Measurements from ENCODE around the gene SPINT2. TPM values are rescaled to one million over a fixed set of nuclear protein-coding genes. Genes with fewer than 3 reads are reported as not detected.
"Not testable (repeated sequence)": the region's sequence is repeated elsewhere in the genome, so short reads cannot be mapped to it uniquely, and the experiment has no call there.

The SPINT2 gene
- polyA plus RNA-seq, 1 donor, result 4.8 TPM

DNA sequence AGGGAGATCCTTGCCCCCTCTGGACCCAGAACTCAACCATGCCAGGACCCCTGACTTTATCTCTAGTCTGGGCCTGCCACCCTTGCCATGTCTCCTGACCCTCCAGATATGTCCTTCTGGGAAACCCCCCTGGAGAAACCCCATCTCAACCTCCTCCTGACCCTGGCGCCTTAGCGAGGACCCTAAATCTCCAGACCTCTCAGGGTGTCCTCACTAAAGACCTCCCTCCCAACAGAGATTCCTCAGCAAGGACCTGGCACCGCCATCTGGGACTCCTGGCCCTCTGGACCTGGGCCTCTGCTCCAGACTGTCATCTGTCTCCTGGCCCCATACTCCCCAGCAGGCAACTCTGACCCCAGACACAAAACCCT is 56.6 kb downstream of the SPINT2 start:
- no peak for DNase-seq (ENCODE audit: low read depth)

- DNase-seq (ENCODE audit: low read depth), result no peak
These were observed 57.3 kb downstream of the SPINT2 start for GRCh38 chr19:38321646-38322196.

DNA sequence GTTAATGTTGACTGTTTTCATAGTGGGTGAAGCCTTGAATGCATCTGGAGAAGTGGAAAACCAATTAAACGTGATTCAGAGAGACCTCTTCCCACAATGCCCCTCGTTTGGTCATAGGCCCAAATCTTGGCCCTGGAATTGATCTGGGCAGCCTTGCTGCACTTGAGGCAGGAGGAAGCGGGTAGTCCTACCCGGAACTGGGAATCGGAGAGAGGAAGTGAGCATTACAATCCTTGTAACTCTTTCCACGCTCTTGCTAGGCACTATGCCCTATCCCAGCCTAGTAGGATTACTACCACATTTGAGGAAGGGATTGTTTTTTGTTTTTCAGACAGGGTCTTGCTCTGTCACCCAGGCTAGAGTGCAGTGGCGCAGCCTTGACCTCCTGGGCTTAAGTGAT is 58.9 kb downstream of the SPINT2 start:
- DNase-seq (ENCODE audit: low read depth), result no peak

DNA sequence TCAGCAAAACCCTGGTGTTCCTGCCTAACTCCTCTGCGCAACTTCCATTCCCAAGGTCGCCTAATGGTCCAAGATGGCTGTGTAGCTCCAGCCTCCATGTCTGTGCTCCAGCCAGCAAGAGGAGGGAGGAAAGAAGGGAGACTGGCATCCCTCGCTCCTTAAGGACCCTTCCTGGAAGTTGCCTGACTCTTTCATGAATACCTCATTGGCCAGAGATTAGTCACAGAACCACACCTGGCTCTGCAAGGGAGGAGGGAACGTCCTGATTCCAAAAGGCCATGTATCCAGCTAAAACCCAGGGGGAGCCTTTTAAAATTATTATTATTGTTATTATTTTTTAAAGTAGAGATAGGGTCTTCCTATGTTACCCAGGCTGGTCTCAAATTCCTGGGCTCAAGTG is 60.1 kb downstream of the SPINT2 start:
- DNase-seq (ENCODE audit: low read depth), result no peak

DNA sequence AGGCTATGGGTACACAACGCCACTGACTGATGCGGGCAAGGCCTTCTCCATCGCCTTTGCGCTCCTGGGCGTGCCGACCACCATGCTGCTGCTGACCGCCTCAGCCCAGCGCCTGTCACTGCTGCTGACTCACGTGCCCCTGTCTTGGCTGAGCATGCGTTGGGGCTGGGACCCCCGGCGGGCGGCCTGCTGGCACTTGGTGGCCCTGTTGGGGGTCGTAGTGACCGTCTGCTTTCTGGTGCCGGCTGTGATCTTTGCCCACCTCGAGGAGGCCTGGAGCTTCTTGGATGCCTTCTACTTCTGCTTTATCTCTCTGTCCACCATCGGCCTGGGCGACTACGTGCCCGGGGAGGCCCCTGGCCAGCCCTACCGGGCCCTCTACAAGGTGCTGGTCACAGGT is 62.2 kb downstream of the SPINT2 start:
- no peak for DNase-seq (ENCODE audit: low read depth)

GRCh38 chr19:38329651-38330050 is 65.3 kb downstream of the SPINT2 start:
- no peak for DNase-seq (ENCODE audit: low read depth)

DNA sequence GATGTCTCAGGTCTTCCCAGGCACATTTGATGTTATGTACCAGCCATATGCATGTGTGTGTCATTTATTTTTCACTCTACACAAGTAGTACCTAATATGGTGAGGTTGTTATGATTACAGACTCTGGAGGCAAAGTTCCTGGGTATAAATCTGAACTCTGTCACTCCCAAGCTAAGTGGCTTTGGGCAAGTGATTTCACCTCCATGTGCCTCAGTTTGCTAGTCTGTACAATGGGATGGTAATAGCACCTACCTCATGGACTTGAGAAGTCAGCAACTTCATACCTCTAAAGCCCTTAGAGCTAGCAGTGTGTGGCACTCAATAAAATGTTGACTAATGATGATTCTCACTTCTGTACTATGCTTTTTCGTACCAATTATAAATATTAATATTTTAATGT is 67.4 kb downstream of the SPINT2 start:
- DNase-seq (ENCODE audit: low read depth), result no peak

- DNase-seq (ENCODE audit: low read depth), result no peak
These were observed 68.9 kb downstream of the SPINT2 start for GRCh38 chr19:38333245-38333644.

DNA sequence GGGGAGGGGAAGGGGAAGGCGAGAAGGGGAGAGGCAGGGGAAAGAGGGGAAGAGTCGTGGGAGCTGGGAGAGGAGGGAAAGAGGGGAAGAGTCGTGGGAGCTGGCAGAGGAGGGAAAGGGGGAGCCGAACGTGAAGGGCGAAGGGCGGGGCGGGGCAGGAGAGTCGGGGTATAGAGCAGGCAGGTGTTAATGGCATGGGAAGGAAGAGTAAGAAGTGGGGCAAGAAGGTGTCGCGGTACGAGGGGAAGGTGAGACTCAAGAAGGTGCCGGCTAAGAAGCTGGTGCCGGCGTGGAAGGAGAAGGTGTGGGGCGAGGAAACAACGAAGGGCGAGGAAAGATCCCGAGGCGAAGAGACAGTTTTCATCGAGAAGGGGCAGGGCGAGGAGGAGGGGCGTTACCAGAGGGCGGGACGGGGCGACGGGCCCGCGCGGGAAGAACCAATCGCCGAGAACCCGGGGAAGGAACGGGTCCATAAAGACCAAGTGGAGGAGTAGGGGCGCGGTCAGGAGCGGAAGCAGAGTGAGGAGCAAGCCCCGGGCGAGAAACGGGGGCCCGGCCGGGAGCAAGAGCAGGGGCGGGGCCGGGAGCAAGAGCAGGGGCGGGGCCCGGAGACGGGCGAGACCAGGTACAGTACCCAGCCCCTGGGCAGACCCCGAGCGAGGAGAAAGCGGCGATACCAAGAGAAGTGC is 71.7 kb downstream of the SPINT2 start:
- DNase-seq (ENCODE audit: low read depth), result peak; percentile 73

GRCh38 chr19:38336638-38337359 is 72.4 kb downstream of the SPINT2 start:
- peak; percentile 41 for DNase-seq (ENCODE audit: low read depth)

DNA sequence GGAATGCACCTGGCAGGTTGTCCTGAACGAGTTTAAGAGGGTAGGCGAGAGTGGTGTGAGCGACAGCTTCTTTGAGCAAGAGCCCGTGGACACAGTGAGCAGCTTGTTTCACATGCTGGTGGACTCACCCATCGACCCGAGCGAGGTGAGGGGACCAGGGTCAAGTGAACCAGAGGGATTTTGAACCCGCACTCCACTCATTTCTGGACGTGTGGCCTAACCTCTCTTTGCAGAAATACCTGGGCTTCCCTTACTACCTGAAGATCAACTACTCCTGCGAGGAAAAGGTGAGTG is 72.9 kb downstream of the SPINT2 start:
- no peak for DNase-seq (ENCODE audit: low read depth)

- not testable (repeated sequence) for DNase-seq (ENCODE audit: low read depth)
These were observed 74.6 kb downstream of the SPINT2 start for GRCh38 chr19:38339011-38339410.

GRCh38 chr19:38340927-38341326 is 76.6 kb downstream of the SPINT2 start:
- no peak for DNase-seq (ENCODE audit: low read depth)

Other genes with a start within 250 kb of the SPINT2 start
- gene DPF1, start 40.4 kb upstream of the SPINT2 start, polyA plus RNA-seq (ENCODE audit: insufficient read length), result 3.7 TPM
- gene PPP1R14A, start 8.2 kb upstream of the SPINT2 start, polyA plus RNA-seq (ENCODE audit: insufficient read length), result 13.4 TPM
- not detected for gene C19orf33, start 39.7 kb downstream of the SPINT2 start, polyA plus RNA-seq (ENCODE audit: insufficient read length)
- gene YIF1B, start 51.4 kb downstream of the SPINT2 start, polyA plus RNA-seq (ENCODE audit: insufficient read length), result 27.4 TPM
- 2.4 TPM for gene KCNK6, start 55.3 kb downstream of the SPINT2 start, polyA plus RNA-seq (ENCODE audit: insufficient read length)
- gene CATSPERG, start 71.3 kb downstream of the SPINT2 start, polyA plus RNA-seq (ENCODE audit: insufficient read length), result 3.4 TPM
- 117 TPM for gene PSMD8, start 110.0 kb downstream of the SPINT2 start, polyA plus RNA-seq (ENCODE audit: insufficient read length)
- 0.43 TPM for gene GGN, start 123.5 kb downstream of the SPINT2 start, polyA plus RNA-seq (ENCODE audit: insufficient read length)
- 0.59 TPM for gene SPRED3, start 124.1 kb downstream of the SPINT2 start, polyA plus RNA-seq (ENCODE audit: insufficient read length)
- 9.5 TPM for gene FAM98C, start 138.5 kb downstream of the SPINT2 start, polyA plus RNA-seq (ENCODE audit: insufficient read length)
- gene RASGRP4, start 161.6 kb downstream of the SPINT2 start, polyA plus RNA-seq (ENCODE audit: insufficient read length), result 2.3 TPM
- gene RYR1, start 169.1 kb downstream of the SPINT2 start, polyA plus RNA-seq (ENCODE audit: insufficient read length), result 572 TPM

Data from forelimb muscle (tissue), 1 donor.